ENCODE measurements around the gene TMIE.

DNA sequence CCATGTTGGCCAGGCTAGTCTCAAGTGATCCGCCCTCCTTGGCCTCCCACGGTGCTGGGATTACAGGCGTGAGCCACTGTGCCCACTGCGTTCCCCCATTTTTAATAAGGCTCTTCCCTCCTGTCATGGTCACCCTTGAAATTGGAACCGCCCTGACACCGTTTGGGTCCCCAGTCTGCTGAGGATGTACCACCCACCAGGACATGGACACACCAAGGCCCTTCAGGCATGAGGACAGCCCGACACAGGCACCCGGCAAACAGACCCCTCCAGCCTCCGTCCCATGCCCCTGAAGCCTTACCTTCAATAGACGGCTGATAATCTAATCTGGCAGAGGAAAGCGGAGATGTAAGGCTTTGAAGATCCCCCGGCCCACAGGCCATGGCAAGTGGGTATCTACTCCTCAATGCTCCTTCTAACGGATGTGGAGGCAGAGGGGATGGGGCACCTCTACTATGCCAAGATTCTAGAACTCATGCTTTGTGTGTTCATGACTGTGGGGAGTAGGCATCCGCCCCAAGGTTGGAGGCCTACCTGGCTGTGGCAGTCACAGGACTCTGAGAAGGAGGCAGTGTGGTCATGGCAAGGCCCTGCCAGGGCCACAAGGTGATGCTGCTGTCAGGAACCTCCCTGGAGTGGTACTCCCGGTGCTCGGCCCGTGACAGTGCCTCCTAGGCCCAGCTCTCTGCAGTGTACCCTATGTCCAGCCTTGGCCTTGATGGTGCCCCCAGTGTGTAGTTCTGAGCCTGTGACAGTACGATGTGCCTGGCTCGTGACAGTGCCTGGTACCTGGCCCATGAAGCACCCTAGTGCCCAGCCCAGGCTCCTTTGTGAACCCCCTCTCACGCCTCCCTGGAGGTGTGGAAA lies 35.0 kb downstream of the TMIE start:
- TF ChIP-seq, protein P1, sequence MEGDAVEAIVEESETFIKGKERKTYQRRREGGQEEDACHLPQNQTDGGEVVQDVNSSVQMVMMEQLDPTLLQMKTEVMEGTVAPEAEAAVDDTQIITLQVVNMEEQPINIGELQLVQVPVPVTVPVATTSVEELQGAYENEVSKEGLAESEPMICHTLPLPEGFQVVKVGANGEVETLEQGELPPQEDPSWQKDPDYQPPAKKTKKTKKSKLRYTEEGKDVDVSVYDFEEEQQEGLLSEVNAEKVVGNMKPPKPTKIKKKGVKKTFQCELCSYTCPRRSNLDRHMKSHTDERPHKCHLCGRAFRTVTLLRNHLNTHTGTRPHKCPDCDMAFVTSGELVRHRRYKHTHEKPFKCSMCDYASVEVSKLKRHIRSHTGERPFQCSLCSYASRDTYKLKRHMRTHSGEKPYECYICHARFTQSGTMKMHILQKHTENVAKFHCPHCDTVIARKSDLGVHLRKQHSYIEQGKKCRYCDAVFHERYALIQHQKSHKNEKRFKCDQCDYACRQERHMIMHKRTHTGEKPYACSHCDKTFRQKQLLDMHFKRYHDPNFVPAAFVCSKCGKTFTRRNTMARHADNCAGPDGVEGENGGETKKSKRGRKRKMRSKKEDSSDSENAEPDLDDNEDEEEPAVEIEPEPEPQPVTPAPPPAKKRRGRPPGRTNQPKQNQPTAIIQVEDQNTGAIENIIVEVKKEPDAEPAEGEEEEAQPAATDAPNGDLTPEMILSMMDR (IDR thresholded peaks at IDR 0.05; ENCODE audit: low read depth, low read length, poor library complexity, severe bottlenecking) = no peak
- TF ChIP-seq EZH2phosphoT487 (IDR thresholded peaks at IDR 0.05; ENCODE audit: borderline replicate concordance, low read length) = no peak
